Left ventricle myocardium inferior (tissue), 1 donor: Measurements from ENCODE around the gene LCP1. TPM values are rescaled to one million over a fixed set of nuclear protein-coding genes. Genes with fewer than 3 reads are reported as not detected.
"Not testable (repeated sequence)": the region's sequence is repeated elsewhere in the genome, so short reads cannot be mapped to it uniquely, and the experiment has no call there.

ENCODE experiments used
- DNase-seq: peaks from one replicate; pipeline ENCODE4 v3.0.0-alpha.2; 2020
- H3K27ac ChIP-seq: fragments of 200-600 bp; replicated peaks from 2 replicates; pipeline ENCODE4 v1.8.0; 2021
- H3K27me3 ChIP-seq: fragments of 200-600 bp; 2 replicates; pipeline ENCODE4 v1.8.0; 2021; ENCODE audit warnings: low read depth
- H3K36me3 ChIP-seq: fragments of 200-600 bp; 2 replicates; pipeline ENCODE4 v1.8.0; 2021
- H3K4me1 ChIP-seq: fragments of 200-600 bp; 2 replicates; pipeline ENCODE4 v1.8.0; 2021
- H3K4me3 ChIP-seq: fragments of 200-600 bp; 2 replicates; pipeline ENCODE4 v1.8.0; 2021; ENCODE audit warnings: mild to moderate bottlenecking, moderate library complexity
- H3K9me3 ChIP-seq: fragments of 200-600 bp; replicated peaks from 2 replicates; pipeline ENCODE4 v1.8.0; 2021
- intact Hi-C: fragments of 100-400 bp; cut with micrococcal nuclease; formaldehyde crosslinking; loops from one replicate; pipeline ENCODE4 v1.11.0; 2022
- total RNA-seq: library from RNA; stranded (reverse); fragmentation: NEBNext Ultra II Directional; extraction: Animal tissue kit (Norgen Biotek cat#: 25700); gene quantifications from one replicate; pipeline ENCODE4 v1.2.1, GENCODE V29; 2021
- TF ChIP-seq, protein P1 (sequence below): fragments of 200-600 bp; IDR thresholded peaks from 2 replicates; pipeline ENCODE4 v1.8.0; 2021; ENCODE audit warnings: antibody characterized with exemption, mild to moderate bottlenecking, borderline replicate concordance
- donor health status: DM: no; HTN: yes; CAD: no; lungs with severe emphysema.

LCP1 gene
- total RNA-seq, 1 donor from 2014 or later = 14.1 TPM

DNA sequence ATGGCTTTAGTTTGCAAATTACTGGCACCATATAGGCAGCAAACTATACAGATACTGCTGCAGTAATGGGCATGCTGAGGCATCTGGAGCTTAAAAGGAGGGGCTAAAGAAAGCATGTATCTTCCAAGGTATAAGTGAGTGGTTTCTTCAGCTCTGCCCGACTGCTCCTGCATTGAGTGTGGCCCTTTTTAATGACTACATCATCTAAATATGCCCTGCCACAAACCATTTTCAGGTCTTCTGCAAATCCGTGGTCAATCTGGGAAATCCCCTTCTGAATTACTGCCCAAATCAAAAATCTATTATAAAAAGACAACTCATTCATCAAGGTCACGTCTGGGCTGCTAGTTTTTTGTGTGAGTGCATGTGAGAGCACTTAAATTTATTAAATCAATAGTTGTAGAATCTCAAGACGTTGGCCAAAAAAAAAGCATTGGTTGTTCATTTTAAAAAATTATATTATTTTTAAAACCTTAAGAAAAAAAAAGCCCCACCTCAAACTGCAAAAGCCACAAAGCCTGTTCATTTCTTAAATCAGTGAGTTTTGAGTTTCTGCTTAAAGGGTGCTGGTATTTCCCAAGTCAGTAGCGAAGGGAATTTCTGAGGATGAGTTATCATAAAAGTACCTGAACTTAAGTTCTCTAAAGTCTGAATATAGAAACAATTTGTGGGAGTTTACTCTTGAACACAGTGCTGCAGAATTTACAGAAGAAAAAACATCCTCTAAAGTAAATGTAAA, 16.3 kb downstream of the LCP1 start:
- intact Hi-C loops = no loop called here
- H3K9me3 ChIP-seq = no peaks in the 10 kb centered on the region
- no peak for DNase-seq
- peaks cover 32% of the 10 kb centered on the region for H3K27me3 ChIP-seq
- TF ChIP-seq, protein P1, sequence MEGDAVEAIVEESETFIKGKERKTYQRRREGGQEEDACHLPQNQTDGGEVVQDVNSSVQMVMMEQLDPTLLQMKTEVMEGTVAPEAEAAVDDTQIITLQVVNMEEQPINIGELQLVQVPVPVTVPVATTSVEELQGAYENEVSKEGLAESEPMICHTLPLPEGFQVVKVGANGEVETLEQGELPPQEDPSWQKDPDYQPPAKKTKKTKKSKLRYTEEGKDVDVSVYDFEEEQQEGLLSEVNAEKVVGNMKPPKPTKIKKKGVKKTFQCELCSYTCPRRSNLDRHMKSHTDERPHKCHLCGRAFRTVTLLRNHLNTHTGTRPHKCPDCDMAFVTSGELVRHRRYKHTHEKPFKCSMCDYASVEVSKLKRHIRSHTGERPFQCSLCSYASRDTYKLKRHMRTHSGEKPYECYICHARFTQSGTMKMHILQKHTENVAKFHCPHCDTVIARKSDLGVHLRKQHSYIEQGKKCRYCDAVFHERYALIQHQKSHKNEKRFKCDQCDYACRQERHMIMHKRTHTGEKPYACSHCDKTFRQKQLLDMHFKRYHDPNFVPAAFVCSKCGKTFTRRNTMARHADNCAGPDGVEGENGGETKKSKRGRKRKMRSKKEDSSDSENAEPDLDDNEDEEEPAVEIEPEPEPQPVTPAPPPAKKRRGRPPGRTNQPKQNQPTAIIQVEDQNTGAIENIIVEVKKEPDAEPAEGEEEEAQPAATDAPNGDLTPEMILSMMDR = no peak
- no peaks in the 10 kb centered on the region for H3K36me3 ChIP-seq
- H3K27ac ChIP-seq = no peak overlapping the region
- no peak overlapping the region for H3K4me3 ChIP-seq
- peaks cover 8% of the 10 kb centered on the region for H3K4me1 ChIP-seq

DNA sequence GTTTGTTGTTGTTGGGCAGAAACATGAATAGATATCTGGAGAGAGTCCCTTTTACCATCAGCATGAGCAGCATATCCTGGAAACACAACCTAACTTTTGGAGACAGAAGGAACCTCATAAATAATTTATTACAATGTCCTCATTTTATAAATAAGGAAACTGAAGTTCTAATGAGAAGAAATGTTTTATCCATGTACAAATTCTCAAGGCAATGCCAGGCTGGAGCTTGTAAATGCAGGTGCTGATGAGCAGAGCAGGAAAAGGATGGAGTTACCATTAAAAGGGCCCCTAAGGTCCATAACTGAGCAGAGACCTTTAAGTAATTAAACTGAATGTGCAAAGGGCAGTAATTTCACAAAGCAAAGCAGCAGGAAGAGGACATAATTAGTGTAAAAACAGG, 17.3 kb downstream of the LCP1 start:
- TF ChIP-seq, protein P1 = no peak
- no peak for DNase-seq
- Histone ChIP-seq H3K4me3 (no peak overlapping the region), H3K36me3 (no peaks in the 10 kb centered on the region), H3K27me3 (peaks cover 32% of the 10 kb centered on the region), H3K27ac (no peak overlapping the region), H3K4me1 (no peaks in the 10 kb centered on the region), H3K9me3 (no peaks in the 10 kb centered on the region)
- intact Hi-C loops = no loop called here

DNA sequence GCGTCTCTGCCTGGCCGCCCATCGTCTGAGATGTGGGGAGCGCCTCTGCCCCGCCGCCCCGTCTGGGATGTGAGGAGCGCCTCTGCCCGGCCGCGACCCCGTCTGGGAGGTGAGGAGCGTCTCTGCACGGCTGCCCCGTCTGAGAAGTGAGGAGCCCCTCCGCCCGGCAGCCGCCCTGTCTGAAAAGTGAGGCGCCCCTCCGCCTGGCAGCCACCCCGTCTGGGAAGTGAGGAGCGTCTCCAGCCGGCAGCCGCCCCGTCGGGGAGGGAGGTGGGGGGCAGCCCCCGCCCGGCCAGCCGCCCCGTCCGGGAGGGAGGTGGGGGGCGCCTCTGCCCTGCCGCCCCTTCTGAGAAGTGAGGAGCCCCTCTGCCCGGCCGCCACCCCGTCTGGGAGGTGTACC, 19.2 kb downstream of the LCP1 start:
- H3K36me3 ChIP-seq, intact Hi-C loops, H3K27ac ChIP-seq, DNase-seq, H3K4me1 ChIP-seq, H3K4me3 ChIP-seq, H3K9me3 ChIP-seq: not testable (repeated sequence)
- H3K27me3 ChIP-seq = peaks cover 33% of the 10 kb centered on the region

DNA sequence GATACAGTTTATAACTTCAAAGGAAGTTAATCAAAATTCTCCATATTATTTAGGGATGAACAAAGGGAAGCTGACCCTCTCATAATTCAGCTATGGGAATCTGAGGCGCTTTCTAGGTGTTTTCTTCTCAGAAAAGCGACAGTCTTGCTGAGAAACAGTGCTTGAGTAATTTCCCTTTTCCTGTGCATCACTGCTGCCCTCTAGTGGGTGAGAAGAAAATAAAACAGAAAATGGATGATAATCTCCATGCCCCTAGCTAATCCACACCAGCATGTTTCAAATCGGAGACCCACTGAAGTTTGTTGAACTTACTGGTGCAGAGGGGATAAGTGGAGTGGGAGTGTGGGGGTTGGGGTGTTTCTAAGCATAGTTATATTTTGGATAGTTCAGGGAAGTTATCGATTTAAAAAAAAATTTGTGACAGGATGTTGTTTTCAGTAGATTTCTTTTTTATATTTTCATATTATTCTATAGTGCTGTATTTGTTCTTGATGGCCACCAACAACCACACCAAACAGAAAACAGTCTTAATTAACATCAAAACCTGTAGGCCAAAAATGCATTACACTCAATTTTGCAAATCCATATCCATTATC, 21.4 kb downstream of the LCP1 start:
- H3K9me3 ChIP-seq = no peaks in the 10 kb centered on the region
- no peak for DNase-seq
- no peak overlapping the region for H3K27ac ChIP-seq
- H3K4me3 ChIP-seq = no peak overlapping the region
- H3K36me3 ChIP-seq = no peaks in the 10 kb centered on the region
- no peaks in the 10 kb centered on the region for H3K4me1 ChIP-seq
- intact Hi-C loops = no loop called here
- TF ChIP-seq, protein P1 = peak; percentile 84
- peaks cover 33% of the 10 kb centered on the region for H3K27me3 ChIP-seq

DNA sequence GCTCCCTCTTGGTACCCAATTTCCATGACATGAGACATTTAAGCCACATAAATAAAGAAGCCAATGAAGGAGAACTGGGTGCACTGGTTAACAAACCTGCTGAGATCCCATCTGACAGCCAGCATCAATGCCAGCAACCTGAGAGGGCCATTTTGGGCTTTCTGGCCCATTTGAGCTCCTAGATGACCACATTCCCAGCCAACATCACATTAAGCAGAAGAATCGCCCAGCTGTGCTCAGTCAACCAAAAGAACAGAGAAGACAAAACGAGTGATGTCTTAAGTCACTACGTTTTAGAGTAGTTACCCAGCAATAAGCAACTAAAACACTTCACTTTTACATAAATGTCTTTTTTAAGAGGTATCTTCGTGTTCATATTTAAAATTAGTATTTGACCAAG, 21.9 kb downstream of the LCP1 start:
- no peak for DNase-seq
- TF ChIP-seq, protein P1 = no peak
- Histone ChIP-seq H3K9me3 (no peaks in the 10 kb centered on the region), H3K36me3 (no peaks in the 10 kb centered on the region), H3K4me3 (no peak overlapping the region), H3K27ac (no peak overlapping the region), H3K27me3 (peaks cover 29% of the 10 kb centered on the region), H3K4me1 (no peaks in the 10 kb centered on the region)
- intact Hi-C loops = no loop called here

DNA sequence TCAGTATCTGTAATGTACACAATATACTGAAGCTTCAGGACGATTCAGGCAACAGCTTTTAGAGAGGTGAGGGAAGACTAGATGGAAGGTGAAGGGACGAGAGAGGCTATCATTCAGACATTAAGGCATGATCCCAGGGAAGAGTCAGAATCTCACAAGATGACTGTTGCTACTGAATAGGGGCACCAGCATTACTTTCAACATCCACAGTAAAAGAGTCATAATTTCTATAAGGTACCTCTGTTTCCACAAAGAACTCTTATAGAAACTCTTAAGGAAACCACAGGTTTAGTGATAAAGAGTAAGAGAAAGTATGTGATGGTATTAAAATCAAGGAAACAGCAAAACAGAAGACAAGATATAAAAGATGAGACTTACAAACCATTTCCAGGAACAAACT, 23.0 kb downstream of the LCP1 start:
- Histone ChIP-seq H3K27ac (no peak overlapping the region), H3K36me3 (no peaks in the 10 kb centered on the region)
- intact Hi-C loops = no loop called here

More for the DNA sequence above, 23.0 kb downstream of the LCP1 start:
- Histone ChIP-seq H3K4me1 (no peaks in the 10 kb centered on the region), H3K4me3 (no peak overlapping the region), H3K9me3 (no peaks in the 10 kb centered on the region), H3K27me3 (peaks cover 24% of the 10 kb centered on the region)
- no peak for DNase-seq
- TF ChIP-seq, protein P1 = no peak
